NT2/D1 (cell line): ENCODE measurements around the gene TMEM240.
"Not testable (repeated sequence)": the region's sequence is repeated elsewhere in the genome, so short reads cannot be mapped to it uniquely, and the experiment has no call there.

Source experiments
- YY1 ChIP-seq: IDR thresholded peaks from 2 replicates; pipeline ENCODE4 v1.6.1; 2011; ENCODE audit not compliant: insufficient read length, insufficient read depth
- ZNF274 ChIP-seq: IDR thresholded peaks from 2 replicates; pipeline ENCODE4 v1.6.1; 2011; ENCODE audit warnings: mild to moderate bottlenecking, low read depth, low read length

DNA sequence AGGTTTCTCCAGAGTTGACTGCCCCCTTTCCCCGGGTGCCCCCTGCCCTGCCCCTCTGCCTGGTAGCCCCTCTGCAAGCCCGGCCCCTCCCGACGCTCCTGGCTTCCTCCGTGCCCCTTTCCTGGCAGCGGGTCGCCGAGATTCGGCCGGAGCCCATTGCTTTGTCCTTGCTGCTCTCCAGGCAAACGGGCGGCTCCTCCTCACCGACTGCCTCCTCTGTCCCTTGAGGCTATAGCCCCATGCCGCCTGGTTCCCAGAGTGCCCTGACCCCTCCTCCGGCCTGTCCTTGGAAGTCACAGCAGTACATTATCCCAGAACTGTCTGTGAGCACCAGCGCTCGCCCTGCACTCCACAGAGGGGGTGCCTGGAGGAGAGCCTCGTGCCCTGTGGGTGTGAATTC, 26.7 kb downstream of the TMEM240 start:
- TF ChIP-seq ZNF274, YY1: not testable (repeated sequence)
